CD4-positive, alpha-beta T cell (primary cell): ENCODE results near the gene FOLR1. TPM values are rescaled to one million over a fixed set of nuclear protein-coding genes. Genes with fewer than 3 reads are reported as not detected.

Source experiments
- ATAC-seq: fragments of 200-7000 bp; cut with Tn5 transposase; one replicate; pipeline ENCODE4 v1.10.0; 2022; ENCODE audit warnings: mild to moderate bottlenecking; ENCODE audit not compliant: poor library complexity
- CTCF ChIA-PET: fragments of 350-600 bp; sonication (Branson Sonifier 250); formaldehyde crosslinking; loops from one replicate; lab custom pipeline; 2021; ENCODE audit warnings: antibody characterized with exemption, inconsistent platforms; lab: Charles Lee
- POLR2A ChIA-PET: fragments of 350-600 bp; sonication (Branson Sonifier 250); formaldehyde crosslinking; loops from one replicate; lab custom pipeline; 2021; ENCODE audit warnings: antibody characterized with exemption, inconsistent platforms; lab: Charles Lee
- DNase-seq, 14 experiments: peaks; one replicate each; pipeline ENCODE4 v3.0.0-alpha.2; 2013 to 2020; ENCODE audit warnings: mixed read lengths in 2 of 14
- H3K27ac ChIP-seq, 2 donors: one replicate each; pipeline versions ENCODE4 v1.5.1 to v1.7.0; 2013; ENCODE audit warnings: low read length in 2 of 2, low read depth in 1 of 2, mild to moderate bottlenecking in 1 of 2
- H3K27me3 ChIP-seq, 2 experiments: 1 replicate in 1 of 2; 2 replicates in 1 of 2; pipeline versions ENCODE4 v1.6.1 to v1.7.0; 2013; ENCODE audit warnings: low read length in 2 of 2, control low read depth in 1 of 2, mild to moderate bottlenecking in 1 of 2, moderate library complexity in 1 of 2; ENCODE audit not compliant: insufficient read depth in 2 of 2, control insufficient read depth in 1 of 2
- H3K36me3 ChIP-seq: one replicate; pipeline ENCODE4 v1.6.1; 2013; ENCODE audit warnings: low read length, control low read depth; ENCODE audit not compliant: insufficient read depth
- H3K4me1 ChIP-seq: one replicate; pipeline ENCODE4 v1.6.1; 2013; ENCODE audit warnings: low read length, control low read depth; ENCODE audit not compliant: insufficient read depth
- H3K4me3 ChIP-seq: one replicate; pipeline ENCODE4 v1.5.1; 2013; ENCODE audit warnings: mild to moderate bottlenecking, low read length, moderate library complexity
- H3K9me3 ChIP-seq, 2 experiments: 1 replicate in 1 of 2; 2 replicates in 1 of 2; pipeline versions ENCODE4 v1.6.1 to v1.7.0; 2013; ENCODE audit warnings: low read length in 2 of 2, mild to moderate bottlenecking in 2 of 2, control low read depth in 1 of 2, moderate library complexity in 1 of 2; ENCODE audit not compliant: control insufficient read depth in 1 of 2, insufficient read depth in 1 of 2
- H3K27ac Mint-ChIP-seq: one replicate; pipeline ENCODE4 v1.8.0; 2020; ENCODE audit warnings: mixed read lengths
- H3K27me3 Mint-ChIP-seq: one replicate; pipeline ENCODE4 v1.8.0; 2021; ENCODE audit warnings: mixed read lengths
- H3K36me3 Mint-ChIP-seq: one replicate; pipeline ENCODE4 v1.8.0; 2021; ENCODE audit warnings: low read depth, mixed read lengths
- H3K4me1 Mint-ChIP-seq: one replicate; pipeline ENCODE4 v1.8.0; 2021; ENCODE audit warnings: low read depth, mixed read lengths
- H3K4me3 Mint-ChIP-seq: one replicate; pipeline ENCODE4 v1.8.0; 2020; ENCODE audit warnings: mild to moderate bottlenecking, mixed read lengths
- H3K9me3 Mint-ChIP-seq: one replicate; pipeline ENCODE4 v1.8.0; 2020; ENCODE audit warnings: mixed read lengths
- intact Hi-C, 2 experiments: fragments of 100-400 bp; cut with DNase I in 1 of 2; cut with micrococcal nuclease in 1 of 2; formaldehyde crosslinking; loops; one replicate each; pipeline versions ENCODE4 v1.15.1 to v1.9.0; 2023 to 2025; cut with DNase I, micrococcal nuclease
- total RNA-seq, 174 experiments: library from RNA in 2 of 174; stranded (reverse) in 2 of 174; gene quantifications; one replicate each; pipeline ENCODE4 v1.2.3 and lab custom pipeline; 2021 to 2026
- TF ChIP-seq, protein P1 (sequence below): fragments of 200-600 bp; IDR thresholded peaks from one replicate; pipeline ENCODE4 v1.8.0; 2022; ENCODE audit warnings: antibody characterized with exemption, mild to moderate bottlenecking

Gene FOLR1
- total RNA-seq, 2 experiments from 2014 or later: not detected

DNA sequence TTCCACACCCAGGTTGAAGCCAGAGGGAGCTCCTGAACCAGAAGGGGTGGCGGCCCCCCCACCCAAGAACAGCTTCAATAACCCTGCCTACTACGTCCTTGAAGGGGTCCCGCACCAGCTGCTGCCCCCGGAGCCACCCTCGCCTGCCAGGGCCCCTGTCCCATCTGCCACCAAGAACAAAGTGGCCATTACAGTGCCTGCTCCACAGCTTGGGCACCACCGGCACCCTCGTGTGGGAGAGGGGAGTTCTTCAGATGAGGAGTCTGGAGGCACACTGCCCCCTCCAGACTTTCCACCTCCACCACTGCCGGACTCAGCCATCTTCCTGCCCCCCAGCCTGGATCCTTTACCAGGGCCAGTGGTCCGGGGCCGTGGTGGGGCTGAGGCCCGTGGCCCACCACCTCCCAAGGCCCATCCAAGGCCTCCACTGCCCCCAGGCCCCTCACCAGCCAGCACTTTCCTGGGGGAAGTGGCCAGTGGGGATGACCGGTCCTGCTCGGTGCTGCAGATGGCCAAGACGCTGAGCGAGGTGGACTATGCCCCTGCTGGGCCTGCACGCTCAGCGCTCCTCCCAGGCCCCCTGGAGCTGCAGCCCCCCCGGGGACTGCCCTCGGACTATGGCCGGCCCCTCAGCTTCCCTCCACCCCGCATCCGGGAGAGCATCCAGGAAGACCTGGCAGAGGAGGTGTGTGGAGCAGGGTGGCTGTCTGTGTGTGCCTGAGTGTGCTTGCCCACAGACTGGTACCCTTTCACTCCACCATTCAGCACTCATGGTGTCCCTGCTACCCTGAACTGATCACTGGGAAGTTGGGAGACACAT lies 45.4 kb downstream of the FOLR1 start:
- H3K4me1 ChIP-seq: peaks cover 20% of the 10 kb centered on the region
- H3K36me3 ChIP-seq: peaks cover 48% of the 10 kb centered on the region
- ChIA-PET CTCF (interaction anchor here (0.8 to 1.1 kb wide), 4 partner anchors 10 to 54 kb away, joined by 3 to 7 read pairs (median 4); no protein-coding TSS in a partner anchor), POLR2A (interaction anchor here (1.8 to 2.0 kb wide), 2 partner anchors 12 to 14 kb away, joined by 5 to 7 read pairs; no protein-coding TSS in a partner anchor)
- H3K27me3 ChIP-seq: peaks cover 27 to 32% of the 10 kb centered on the region in 2 experiments
- no peak overlapping the region for H3K4me3 Mint-ChIP-seq
- H3K27me3 Mint-ChIP-seq: peaks cover 32% of the 10 kb centered on the region
- peaks cover 0 to 12% of the 10 kb centered on the region in 2 experiments for H3K9me3 ChIP-seq
- no peak overlapping the region for H3K27ac ChIP-seq
- no peaks in the 10 kb centered on the region for H3K9me3 Mint-ChIP-seq
- H3K27ac Mint-ChIP-seq: no peak overlapping the region
- DNase-seq (no peak), ATAC-seq (no peak)
- intact Hi-C loops: no loop called here
- H3K36me3 Mint-ChIP-seq: peaks cover 48% of the 10 kb centered on the region
- TF ChIP-seq, protein P1, sequence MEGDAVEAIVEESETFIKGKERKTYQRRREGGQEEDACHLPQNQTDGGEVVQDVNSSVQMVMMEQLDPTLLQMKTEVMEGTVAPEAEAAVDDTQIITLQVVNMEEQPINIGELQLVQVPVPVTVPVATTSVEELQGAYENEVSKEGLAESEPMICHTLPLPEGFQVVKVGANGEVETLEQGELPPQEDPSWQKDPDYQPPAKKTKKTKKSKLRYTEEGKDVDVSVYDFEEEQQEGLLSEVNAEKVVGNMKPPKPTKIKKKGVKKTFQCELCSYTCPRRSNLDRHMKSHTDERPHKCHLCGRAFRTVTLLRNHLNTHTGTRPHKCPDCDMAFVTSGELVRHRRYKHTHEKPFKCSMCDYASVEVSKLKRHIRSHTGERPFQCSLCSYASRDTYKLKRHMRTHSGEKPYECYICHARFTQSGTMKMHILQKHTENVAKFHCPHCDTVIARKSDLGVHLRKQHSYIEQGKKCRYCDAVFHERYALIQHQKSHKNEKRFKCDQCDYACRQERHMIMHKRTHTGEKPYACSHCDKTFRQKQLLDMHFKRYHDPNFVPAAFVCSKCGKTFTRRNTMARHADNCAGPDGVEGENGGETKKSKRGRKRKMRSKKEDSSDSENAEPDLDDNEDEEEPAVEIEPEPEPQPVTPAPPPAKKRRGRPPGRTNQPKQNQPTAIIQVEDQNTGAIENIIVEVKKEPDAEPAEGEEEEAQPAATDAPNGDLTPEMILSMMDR: no peak
- peaks cover 23% of the 10 kb centered on the region for H3K4me1 Mint-ChIP-seq
- H3K4me3 ChIP-seq: no peak overlapping the region

GRCh38 chr11:72238040-72238450 lies 46.1 kb downstream of the FOLR1 start:
- Mint-ChIP-seq H3K27me3 (peaks cover 39% of the 10 kb centered on the region), H3K4me3 (no peak overlapping the region), H3K9me3 (no peaks in the 10 kb centered on the region), H3K27ac (no peak overlapping the region), H3K36me3 (peaks cover 40% of the 10 kb centered on the region), H3K4me1 (peaks cover 25% of the 10 kb centered on the region)
- CTCF ChIA-PET: interaction anchor here (0.6 to 1.1 kb wide), 6 partner anchors 11 to 154 kb away, joined by 3 to 7 read pairs (median 4); no protein-coding TSS in a partner anchor
- peak; percentile 73 for ATAC-seq
- H3K36me3 ChIP-seq: peaks cover 41% of the 10 kb centered on the region
- H3K27ac ChIP-seq: no peak overlapping the region
- peaks cover 20% of the 10 kb centered on the region for H3K4me1 ChIP-seq
- H3K9me3 ChIP-seq: peaks cover 0 to 14% of the 10 kb centered on the region in 2 experiments
- intact Hi-C loops: no loop called here
- peaks cover 33 to 39% of the 10 kb centered on the region in 2 experiments for H3K27me3 ChIP-seq
- TF ChIP-seq, protein P1: peak; percentile 58
- POLR2A ChIA-PET: interaction anchor here (1.8 to 2.0 kb wide), 2 partner anchors 13 to 15 kb away, joined by 5 to 7 read pairs; no protein-coding TSS in a partner anchor
- H3K4me3 ChIP-seq: no peak overlapping the region
- peak in 9 of 14 experiments; percentile 24 to 74 (median 38) for DNase-seq

DNA sequence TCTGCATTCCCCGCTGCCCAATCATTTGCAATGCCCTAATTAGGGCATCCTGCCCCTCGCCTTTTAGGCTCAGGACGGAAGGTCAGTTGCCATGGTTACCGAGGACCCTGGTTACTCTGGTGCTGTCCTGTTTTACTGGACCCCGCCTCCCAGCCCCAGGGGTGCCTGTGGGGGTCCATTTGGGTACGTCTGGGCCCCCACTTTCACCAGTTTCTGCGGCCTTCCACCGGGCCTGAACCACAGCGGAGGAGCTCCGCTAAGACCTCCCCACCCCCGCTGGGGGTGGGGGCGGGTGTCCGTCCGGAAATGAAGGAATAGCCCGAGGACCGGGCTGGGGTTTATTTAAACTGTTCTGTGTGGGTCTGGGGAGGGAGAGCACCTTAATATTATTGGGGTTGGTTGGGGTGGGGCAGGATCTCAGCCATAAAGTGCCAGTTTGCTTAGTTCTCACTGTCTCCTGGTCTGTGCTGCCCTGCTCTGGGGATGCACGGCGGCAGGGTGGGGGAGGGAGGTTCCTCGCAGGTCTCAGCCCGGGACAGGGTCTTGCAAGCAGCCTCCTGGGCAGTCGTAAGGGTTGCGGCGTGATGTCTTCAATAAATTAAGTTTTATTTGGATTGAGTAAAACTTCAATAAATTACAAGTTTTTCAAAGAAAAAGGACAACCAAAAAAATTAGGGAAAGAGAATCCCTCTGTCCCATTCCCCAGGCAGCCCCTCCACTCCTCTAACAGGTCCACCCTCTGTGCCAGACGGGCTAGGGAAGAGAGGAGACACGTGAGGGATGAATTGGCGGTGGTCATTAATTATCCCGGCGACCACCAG lies 46.8 kb downstream of the FOLR1 start:
- Mint-ChIP-seq H3K9me3 (no peaks in the 10 kb centered on the region), H3K4me3 (no peak overlapping the region), H3K27ac (no peak overlapping the region), H3K27me3 (peaks cover 45% of the 10 kb centered on the region), H3K4me1 (peaks cover 29% of the 10 kb centered on the region), H3K36me3 (peaks cover 35% of the 10 kb centered on the region)
- ChIA-PET CTCF (interaction anchor here (0.6 to 1.1 kb wide), 5 partner anchors 12 to 154 kb away, joined by 4 to 7 read pairs (median 4); no protein-coding TSS in a partner anchor), POLR2A (interaction anchor here (0.6 to 2.0 kb wide), 3 partner anchors 13 to 16 kb away, joined by 4 to 7 read pairs (median 5); no protein-coding TSS in a partner anchor)
- no peak for ATAC-seq
- Histone ChIP-seq H3K27ac (no peak overlapping the region), H3K27me3 (peaks cover 38 to 46% of the 10 kb centered on the region in 2 experiments), H3K36me3 (peaks cover 35% of the 10 kb centered on the region), H3K9me3 (peaks cover 0 to 20% of the 10 kb centered on the region in 2 experiments), H3K4me3 (no peak overlapping the region), H3K4me1 (peaks cover 24% of the 10 kb centered on the region)
- TF ChIP-seq, protein P1: peak; percentile 26
- DNase-seq: peak in 1 of 14 experiments; percentile 24
- intact Hi-C loops: no loop called here
